ENCODE results near the gene FRMD6.

GRCh38 chr14:51663783-51664326 is 12.1 kb downstream of the FRMD6 start:
- no peak for TF ChIP-seq POLR2AphosphoS5 (IDR thresholded peaks at IDR 0.05)
- no peak for TF ChIP-seq CTCF (IDR thresholded peaks at IDR 0.05)

Data from esophagus muscularis mucosa (tissue), 3 donors.